OCI-LY7 (cell line): ENCODE data around the gene ARID5B. TPM values are rescaled to one million over a fixed set of nuclear protein-coding genes. Genes with fewer than 3 reads are reported as not detected.

Experiments
- BruUV-seq: library from RNA; stranded (reverse); fragments of 400-500 nt; replicated peaks from 2 replicates; lab custom pipeline; 2021; lab: Mats Ljungman, UMichigan
- CTCF ChIA-PET: fragments of 300-600 bp; sonication (Branson Sonifier 250); formaldehyde crosslinking; loops from one replicate; lab custom pipeline; 2022; ENCODE audit warnings: antibody characterized with exemption; ENCODE audit not compliant: unreplicated experiment; lab: Charles Lee
- POLR2A ChIA-PET: fragments of 300-600 bp; sonication (Branson Sonifier 250); formaldehyde crosslinking; loops from one replicate; lab custom pipeline; 2022; ENCODE audit warnings: antibody characterized with exemption; lab: Charles Lee
- DNase-seq: peaks from one replicate; pipeline ENCODE4 v3.0.0-alpha.2; 2015; ENCODE audit warnings: low spot score
- H2AFZ ChIP-seq: fragments of 200-600 bp; sonication (generic), shearing (Covaris generic); 2 replicates; pipeline ENCODE4 v1.6.1; 2014; ENCODE audit warnings: mild to moderate bottlenecking, antibody characterized with exemption, low read length, moderate library complexity
- H3K27ac ChIP-seq: fragments of 200-600 bp; sonication (generic); 2 replicates; pipeline ENCODE4 v1.5.1; 2014; ENCODE audit warnings: mixed run types, low read depth, mild to moderate bottlenecking, moderate library complexity, low read length, inconsistent platforms; ENCODE audit not compliant: poor library complexity, severe bottlenecking
- H3K36me3 ChIP-seq: fragments of 200-600 bp; sonication (generic); 2 replicates; pipeline ENCODE4 v1.6.1; 2014; ENCODE audit warnings: mild to moderate bottlenecking, antibody characterized with exemption, low read length, moderate library complexity, mixed read lengths; ENCODE audit not compliant: insufficient read depth
- H3K4me1 ChIP-seq: fragments of 200-600 bp; sonication (generic); 2 replicates; pipeline ENCODE4 v1.5.1; 2014; ENCODE audit warnings: mild to moderate bottlenecking, low read length; ENCODE audit not compliant: insufficient read depth, poor library complexity, severe bottlenecking
- H3K4me2 ChIP-seq: fragments of 200-600 bp; sonication (generic); 2 replicates; pipeline ENCODE4 v1.6.1; 2014; ENCODE audit warnings: mild to moderate bottlenecking, low read length
- H3K4me3 ChIP-seq: fragments of 200-600 bp; sonication (generic); 2 replicates; pipeline ENCODE4 v1.5.1; 2014; ENCODE audit warnings: mild to moderate bottlenecking, low read depth, low read length; ENCODE audit not compliant: poor library complexity, severe bottlenecking
- H3K79me2 ChIP-seq: fragments of 200-600 bp; sonication (generic); 2 replicates; pipeline ENCODE4 v1.6.1; 2016; ENCODE audit warnings: low read depth, mild to moderate bottlenecking, low read length, moderate library complexity, mixed read lengths; ENCODE audit not compliant: insufficient read depth
- H3K9me2 ChIP-seq: fragments of 200-600 bp; sonication (generic); 2 replicates; pipeline ENCODE4 v1.6.1; 2016; ENCODE audit warnings: mild to moderate bottlenecking, low read length, mixed read lengths; ENCODE audit not compliant: insufficient read depth
- H3K9me3 ChIP-seq: fragments of 200-600 bp; sonication (generic); 2 replicates; pipeline ENCODE4 v1.6.1; 2014; ENCODE audit warnings: mild to moderate bottlenecking, mixed run types, low read length, mixed read lengths
- H4K20me1 ChIP-seq: fragments of 200-600 bp; sonication (generic); 2 replicates; pipeline ENCODE4 v1.6.1; 2014; ENCODE audit warnings: mild to moderate bottlenecking, antibody characterized with exemption, low read length, moderate library complexity, mixed read lengths; ENCODE audit not compliant: insufficient read depth
- CTCF ChIP-seq: fragments of 200-600 bp; sonication (generic); conservative IDR thresholded peaks from 2 replicates; pipeline ENCODE4 v1.5.1; 2014; ENCODE audit warnings: mild to moderate bottlenecking, antibody characterized with exemption, low read length, moderate library complexity, mixed read lengths
- EZH2phosphoT487 ChIP-seq: fragments of 200-600 bp; sonication (generic); IDR thresholded peaks from 2 replicates; pipeline ENCODE4 v1.6.1; 2018; ENCODE audit warnings: low read depth, borderline replicate concordance, mild to moderate bottlenecking, mixed run types, antibody characterized with exemption, low read length, moderate library complexity, mixed read lengths
- intact Hi-C: fragments of 100-400 bp; cut with micrococcal nuclease; formaldehyde crosslinking; loops from one replicate; pipeline ENCODE4 v1.10.0; 2022; ENCODE audit not compliant: unreplicated experiment
- total RNA-seq, 2 experiments: library from RNA; depleted of rRNA in 1 of 2; stranded (reverse); fragments of >200 nt in 1 of 2; shearing (Covaris generic) in 1 of 2; gene quantifications; 2 replicates each; pipeline ENCODE4 v1.2.3, GENCODE V29; 2014 to 2022

The ARID5B gene
- total RNA-seq, 2 experiments from 2014 or later = 38.0 to 56.7 TPM

GRCh38 chr10:61984803-61985418, 83.4 kb downstream of the ARID5B start:
- ChIA-PET CTCF (no interaction called here), POLR2A (interaction anchor here (0.7 to 12.9 kb wide), 5 partner anchors 10 to 84 kb away, joined by 5 to 222 read pairs (median 98); partner anchors contain the start of gene ARID5B)
- Histone ChIP-seq H3K27ac (peak overlapping the region; percentile 99), H3K9me3 (no peaks in the 10 kb centered on the region), H3K4me1 (peaks cover 95% of the 10 kb centered on the region), H3K36me3 (peaks cover 9% of the 10 kb centered on the region; the same call in 1 of the 2 replicates), H3K4me2 (peak overlapping the region; percentile 81), H3K9me2 (no peaks in the 10 kb centered on the region), H3K79me2 (peaks cover 50% of the 10 kb centered on the region; the same call in 1 of the 2 replicates), H4K20me1 (no peaks in the 10 kb centered on the region), H3K4me3 (no peak overlapping the region), H2AFZ (no peak overlapping the region)
- TF ChIP-seq EZH2phosphoT487 = no peak
- TF ChIP-seq CTCF = no peak
- intact Hi-C loops = no loop called here
- no peak for DNase-seq
- BruUV-seq = no TSS peak

GRCh38 chr10:61985715-61986114, 84.2 kb downstream of the ARID5B start:
- H3K27ac ChIP-seq = peak overlapping the region; percentile 99
- no peak overlapping the region for H2AFZ ChIP-seq
- no peak for TF ChIP-seq EZH2phosphoT487
- no peak for TF ChIP-seq CTCF
- POLR2A ChIA-PET = interaction anchor here (0.6 to 12.9 kb wide), 13 partner anchors 10 to 258 kb away, joined by 3 to 222 read pairs (median 7); partner anchors contain the start of gene ARID5B
- H3K4me3 ChIP-seq = no peak overlapping the region
- intact Hi-C loops = no loop called here
- CTCF ChIA-PET = interaction anchor here (0.8 kb wide), 1 partner anchor 13 kb away, joined by 3 read pairs; no protein-coding TSS in a partner anchor
- no TSS peak for BruUV-seq
- no peak for DNase-seq
- peaks cover 50% of the 10 kb centered on the region; the same call in 1 of the 2 replicates for H3K79me2 ChIP-seq
- H3K9me3 ChIP-seq = no peaks in the 10 kb centered on the region
- no peaks in the 10 kb centered on the region for H4K20me1 ChIP-seq
- H3K36me3 ChIP-seq = peaks cover 15% of the 10 kb centered on the region
- H3K4me1 ChIP-seq = peaks cover 96% of the 10 kb centered on the region
- H3K4me2 ChIP-seq = peak overlapping the region; percentile 81
- H3K9me2 ChIP-seq = no peaks in the 10 kb centered on the region
